ENCODE data around the gene OSBPL2. TPM values are rescaled to one million over a fixed set of nuclear protein-coding genes. Genes with fewer than 3 reads are reported as not detected.

The OSBPL2 gene
- total and polyA plus RNA-seq, 2 experiments from 2014 or later, result 16.6 to 31.2 TPM

GRCh38 chr20:62217913-62218773, 20.2 kb upstream of the OSBPL2 start:
- Histone ChIP-seq H3K27me3 (ENCODE audit: insufficient read depth) (peaks cover 41% of the 10 kb centered on the region), H3K36me3 (ENCODE audit: insufficient read depth) (no peaks in the 10 kb centered on the region), H3K9me2 (ENCODE audit: insufficient read depth) (no peaks in the 10 kb centered on the region), H3K4me2 (peak overlapping the region; percentile 95; the same call in 1 of the 2 replicates), H2AFZ (no peak overlapping the region), H3K4me3 (peak overlapping the region; percentile 75; the same call in 1 of the 2 replicates), H3K27ac (ENCODE audit: low read depth) (no peak overlapping the region), H3F3A (replicated peaks; ENCODE audit: low read depth) (no peaks in the 10 kb centered on the region), H3K4me1 (ENCODE audit: insufficient read depth) (peaks cover 12% of the 10 kb centered on the region), H3K79me2 (replicated peaks; ENCODE audit: insufficient read depth) (no peaks in the 10 kb centered on the region), H4K20me1 (replicated peaks; ENCODE audit: insufficient read depth) (no peaks in the 10 kb centered on the region; the same call in 1 of the 2 replicates)
- Mint-ChIP-seq H3K9me3 (no peaks in the 10 kb centered on the region), H3K4me1 (peaks cover 13% of the 10 kb centered on the region), H3K27me3 (ENCODE audit: insufficient read depth, low read depth, poor library complexity) (peaks cover 41% of the 10 kb centered on the region), H3K27ac (no peak overlapping the region), H3K4me3 (peak overlapping the region; percentile 74), H3K36me3 (ENCODE audit: low read depth) (no peaks in the 10 kb centered on the region)
- DNase-seq (ENCODE audit: low spot score) (no peak), ATAC-seq (no peak)
- TF ChIP-seq ZNF462 (CRISPR knock-in tag; IDR thresholded peaks at IDR 0.05) (no peak), STAT1 (IDR thresholded peaks at IDR 0.05; ENCODE audit: unreplicated experiment) (no peak), POLR2AphosphoS5 (IDR thresholded peaks at IDR 0.05; ENCODE audit: low read depth) (no peak), NANOG (IDR thresholded peaks at IDR 0.05; ENCODE audit: borderline replicate concordance) (no peak), ZNF331 (CRISPR knock-in tag; IDR thresholded peaks at IDR 0.05; ENCODE audit: low read depth) (no peak), JUNB (IDR thresholded peaks at IDR 0.05; ENCODE audit: unreplicated experiment) (no peak), CREB1 (CRISPR knock-in tag; IDR thresholded peaks at IDR 0.05; ENCODE audit: low read depth) (no peak)
- TF ChIP-seq, protein P1, sequence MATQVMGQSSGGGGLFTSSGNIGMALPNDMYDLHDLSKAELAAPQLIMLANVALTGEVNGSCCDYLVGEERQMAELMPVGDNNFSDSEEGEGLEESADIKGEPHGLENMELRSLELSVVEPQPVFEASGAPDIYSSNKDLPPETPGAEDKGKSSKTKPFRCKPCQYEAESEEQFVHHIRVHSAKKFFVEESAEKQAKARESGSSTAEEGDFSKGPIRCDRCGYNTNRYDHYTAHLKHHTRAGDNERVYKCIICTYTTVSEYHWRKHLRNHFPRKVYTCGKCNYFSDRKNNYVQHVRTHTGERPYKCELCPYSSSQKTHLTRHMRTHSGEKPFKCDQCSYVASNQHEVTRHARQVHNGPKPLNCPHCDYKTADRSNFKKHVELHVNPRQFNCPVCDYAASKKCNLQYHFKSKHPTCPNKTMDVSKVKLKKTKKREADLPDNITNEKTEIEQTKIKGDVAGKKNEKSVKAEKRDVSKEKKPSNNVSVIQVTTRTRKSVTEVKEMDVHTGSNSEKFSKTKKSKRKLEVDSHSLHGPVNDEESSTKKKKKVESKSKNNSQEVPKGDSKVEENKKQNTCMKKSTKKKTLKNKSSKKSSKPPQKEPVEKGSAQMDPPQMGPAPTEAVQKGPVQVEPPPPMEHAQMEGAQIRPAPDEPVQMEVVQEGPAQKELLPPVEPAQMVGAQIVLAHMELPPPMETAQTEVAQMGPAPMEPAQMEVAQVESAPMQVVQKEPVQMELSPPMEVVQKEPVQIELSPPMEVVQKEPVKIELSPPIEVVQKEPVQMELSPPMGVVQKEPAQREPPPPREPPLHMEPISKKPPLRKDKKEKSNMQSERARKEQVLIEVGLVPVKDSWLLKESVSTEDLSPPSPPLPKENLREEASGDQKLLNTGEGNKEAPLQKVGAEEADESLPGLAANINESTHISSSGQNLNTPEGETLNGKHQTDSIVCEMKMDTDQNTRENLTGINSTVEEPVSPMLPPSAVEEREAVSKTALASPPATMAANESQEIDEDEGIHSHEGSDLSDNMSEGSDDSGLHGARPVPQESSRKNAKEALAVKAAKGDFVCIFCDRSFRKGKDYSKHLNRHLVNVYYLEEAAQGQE (IDR thresholded peaks at IDR 0.05; ENCODE audit: unreplicated experiment), result no peak

Data from GM23338 (cell line).